ENCODE measurements around the gene FXYD5. TPM values are rescaled to one million over a fixed set of nuclear protein-coding genes. Genes with fewer than 3 reads are reported as not detected.

FXYD5 gene
- total and polyA plus RNA-seq, 4 donors: 71.7 to 179 (median 108) TPM

- 83 to 89% methylated on average over 6 of the region's 6 CpGs for WGBS, 2 donors
- peaks cover 3 to 21% of the 10 kb centered on the region in 2 donors for H3K36me3 ChIP-seq (ENCODE audit: control insufficient read depth in 1 of 2, insufficient read depth in 2 of 2, low read length in 1 of 2)
- DNase-seq (no peak), ATAC-seq (ENCODE audit: low FRiP score) (no peak)
- intact Hi-C loops (cut with DNase I): no loop called here
- no peaks in the 10 kb centered on the region for H3K4me1 ChIP-seq (ENCODE audit: control insufficient read depth in 1 of 2, insufficient read depth in 2 of 2, low read length in 2 of 2)
- peaks cover 18% of the 10 kb centered on the region for H3K9me3 ChIP-seq (ENCODE audit: control insufficient read depth, low read length)
- no peak overlapping the region for H3K4me3 ChIP-seq (ENCODE audit: low read length in 2 of 2)
- no peaks in the 10 kb centered on the region for H3K27me3 ChIP-seq (ENCODE audit: control insufficient read depth in 1 of 2, insufficient read depth in 2 of 2, low read length in 1 of 2)
- H3K27ac ChIP-seq (ENCODE audit: low read depth in 1 of 2, low read length in 2 of 2): no peak overlapping the region
Measured at GRCh38 chr19:35162471-35163326, 8.2 kb downstream of the FXYD5 start.

- 50 to 93% methylated on average over 2 of the region's 2 CpGs for WGBS, 2 donors
- Histone ChIP-seq H3K4me1 (ENCODE audit: control insufficient read depth in 1 of 2, insufficient read depth in 2 of 2, low read length in 2 of 2) (no peaks in the 10 kb centered on the region), H3K27ac (ENCODE audit: low read depth in 1 of 2, low read length in 2 of 2) (no peak overlapping the region), H3K27me3 (ENCODE audit: control insufficient read depth in 1 of 2, insufficient read depth in 2 of 2, low read length in 1 of 2) (no peaks in the 10 kb centered on the region), H3K36me3 (ENCODE audit: control insufficient read depth in 1 of 2, insufficient read depth in 2 of 2, low read length in 1 of 2) (peaks cover 3 to 20% of the 10 kb centered on the region in 2 donors), H3K9me3 (ENCODE audit: control insufficient read depth, low read length) (peaks cover 18% of the 10 kb centered on the region), H3K4me3 (ENCODE audit: low read length in 2 of 2) (no peak overlapping the region)
- ATAC-seq (ENCODE audit: low FRiP score) (no peak), DNase-seq (no peak)
- intact Hi-C loops (cut with DNase I): no loop called here
Measured at GRCh38 chr19:35164418-35164817, 9.9 kb downstream of the FXYD5 start.

GRCh38 chr19:35165200-35166058 is 10.9 kb downstream of the FXYD5 start:
- Histone ChIP-seq H3K4me1 (ENCODE audit: control insufficient read depth in 1 of 2, insufficient read depth in 2 of 2, low read length in 2 of 2) (no peaks in the 10 kb centered on the region), H3K36me3 (ENCODE audit: control insufficient read depth in 1 of 2, insufficient read depth in 2 of 2, low read length in 1 of 2) (peaks cover 3 to 20% of the 10 kb centered on the region in 2 donors), H3K9me3 (ENCODE audit: control insufficient read depth, low read length) (peaks cover 18% of the 10 kb centered on the region), H3K27me3 (ENCODE audit: control insufficient read depth in 1 of 2, insufficient read depth in 2 of 2, low read length in 1 of 2) (no peaks in the 10 kb centered on the region), H3K4me3 (ENCODE audit: low read length in 2 of 2) (no peak overlapping the region), H3K27ac (ENCODE audit: low read depth in 1 of 2, low read length in 2 of 2) (no peak overlapping the region)
- WGBS, 2 donors: 64 to 69% methylated on average over 5 of the region's 5 CpGs
- no peak for ATAC-seq (ENCODE audit: low FRiP score)
- intact Hi-C loops (cut with DNase I): no loop called here
- no peak for DNase-seq

DNA sequence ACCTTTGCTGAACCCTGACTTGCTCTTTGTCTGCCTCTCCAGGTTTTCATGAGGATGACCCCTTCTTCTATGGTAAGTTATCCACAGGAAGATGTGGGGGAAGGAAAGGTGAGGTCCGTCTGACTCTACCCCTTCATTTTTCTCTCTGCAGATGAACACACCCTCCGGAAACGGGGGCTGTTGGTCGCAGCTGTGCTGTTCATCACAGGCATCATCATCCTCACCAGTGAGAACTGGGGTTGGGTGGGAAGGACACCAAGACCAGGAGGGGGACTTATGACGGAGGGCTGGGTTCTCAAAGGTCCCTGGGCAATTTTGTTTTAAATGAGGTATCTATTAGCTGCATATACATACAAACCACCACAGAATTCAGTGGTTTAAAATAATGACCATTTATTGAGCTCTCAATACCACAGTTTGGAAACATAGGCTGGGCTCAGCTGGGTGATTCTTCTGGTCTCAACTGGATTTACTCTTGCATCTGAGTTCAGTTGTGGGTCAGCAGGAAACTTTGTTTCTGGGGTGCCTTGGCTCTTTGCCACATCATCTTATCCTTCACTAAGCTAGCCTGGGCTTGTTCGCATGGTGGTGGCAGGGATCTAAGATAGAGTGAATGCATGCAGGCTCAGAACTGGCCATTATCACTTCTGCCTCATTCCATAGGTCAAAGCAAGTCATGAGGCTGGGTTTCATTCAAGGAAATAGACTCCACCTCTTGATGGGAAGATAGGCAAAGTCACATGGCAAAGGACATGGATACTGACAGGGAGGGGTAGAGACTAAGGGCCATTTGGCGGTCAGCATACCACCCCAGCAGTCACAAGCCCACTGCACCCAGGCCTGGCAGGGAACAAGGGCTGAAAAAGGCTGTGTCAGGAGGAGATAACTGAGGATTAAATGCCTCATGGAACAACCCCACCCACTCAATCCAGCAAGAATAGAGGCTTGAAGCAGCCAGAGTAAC is 11.8 kb downstream of the FXYD5 start:
- H3K36me3 ChIP-seq (ENCODE audit: control insufficient read depth in 1 of 2, insufficient read depth in 2 of 2, low read length in 1 of 2): peaks cover 3 to 19% of the 10 kb centered on the region in 2 donors
- no peak overlapping the region for H3K27ac ChIP-seq (ENCODE audit: low read depth in 1 of 2, low read length in 2 of 2)
- intact Hi-C loops (cut with DNase I): no loop called here
- no peak overlapping the region for H3K4me3 ChIP-seq (ENCODE audit: low read length in 2 of 2)
- ATAC-seq (ENCODE audit: low FRiP score): no peak
- peaks cover 18% of the 10 kb centered on the region for H3K9me3 ChIP-seq (ENCODE audit: control insufficient read depth, low read length)
- 90 to 96% methylated on average over 7 of the region's 7 CpGs for WGBS, 2 donors
- no peaks in the 10 kb centered on the region for H3K4me1 ChIP-seq (ENCODE audit: control insufficient read depth in 1 of 2, insufficient read depth in 2 of 2, low read length in 2 of 2)
- no peaks in the 10 kb centered on the region for H3K27me3 ChIP-seq (ENCODE audit: control insufficient read depth in 1 of 2, insufficient read depth in 2 of 2, low read length in 1 of 2)
- DNase-seq: no peak

GRCh38 chr19:35167251-35168119 is 12.9 kb downstream of the FXYD5 start:
- intact Hi-C loops (cut with DNase I): no loop called here
- Histone ChIP-seq H3K9me3 (ENCODE audit: control insufficient read depth, low read length) (peaks cover 17% of the 10 kb centered on the region), H3K4me3 (ENCODE audit: low read length in 2 of 2) (no peak overlapping the region), H3K27me3 (ENCODE audit: control insufficient read depth in 1 of 2, insufficient read depth in 2 of 2, low read length in 1 of 2) (no peaks in the 10 kb centered on the region), H3K4me1 (ENCODE audit: control insufficient read depth in 1 of 2, insufficient read depth in 2 of 2, low read length in 2 of 2) (no peaks in the 10 kb centered on the region), H3K27ac (ENCODE audit: low read depth in 1 of 2, low read length in 2 of 2) (no peak overlapping the region), H3K36me3 (ENCODE audit: control insufficient read depth in 1 of 2, insufficient read depth in 2 of 2, low read length in 1 of 2) (peaks cover 3 to 18% of the 10 kb centered on the region in 2 donors)
- WGBS, 2 donors: 80 to 81% methylated on average over 5 of the region's 5 CpGs
- no peak for ATAC-seq (ENCODE audit: low FRiP score)
- DNase-seq: no peak

DNA sequence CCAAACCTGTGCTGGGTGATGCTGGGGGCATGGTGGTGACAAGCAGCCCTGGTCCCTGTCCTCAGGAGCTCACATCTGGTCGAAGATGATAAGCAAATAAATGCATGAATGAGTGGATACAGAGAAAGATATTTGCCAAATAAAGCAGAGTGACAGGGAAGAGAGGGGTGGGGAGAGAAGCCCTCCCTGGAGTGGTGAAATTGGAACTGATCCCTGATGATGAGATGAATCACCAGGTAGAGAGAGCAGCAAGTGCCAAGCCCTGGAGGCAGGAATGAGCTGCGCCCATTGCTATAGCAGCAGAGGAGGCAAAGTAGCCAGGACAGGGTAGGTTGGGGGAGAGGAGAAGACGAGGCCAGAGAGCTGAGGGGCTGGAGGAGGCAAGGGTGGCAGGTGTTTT is 13.7 kb downstream of the FXYD5 start:
- H3K9me3 ChIP-seq (ENCODE audit: control insufficient read depth, low read length): peaks cover 17% of the 10 kb centered on the region
- no peak for DNase-seq
- no peak overlapping the region for H3K4me3 ChIP-seq (ENCODE audit: low read length in 2 of 2)
- WGBS, 2 donors: 84 to 87% methylated on average over 3 of the region's 3 CpGs
- H3K27me3 ChIP-seq (ENCODE audit: control insufficient read depth in 1 of 2, insufficient read depth in 2 of 2, low read length in 1 of 2): no peaks in the 10 kb centered on the region
- H3K36me3 ChIP-seq (ENCODE audit: control insufficient read depth in 1 of 2, insufficient read depth in 2 of 2, low read length in 1 of 2): peaks cover 3 to 17% of the 10 kb centered on the region in 2 donors
- no peak overlapping the region for H3K27ac ChIP-seq (ENCODE audit: low read depth in 1 of 2, low read length in 2 of 2)
- ATAC-seq (ENCODE audit: low FRiP score): no peak
- intact Hi-C loops (cut with DNase I): no loop called here
- H3K4me1 ChIP-seq (ENCODE audit: control insufficient read depth in 1 of 2, insufficient read depth in 2 of 2, low read length in 2 of 2): no peaks in the 10 kb centered on the region

GRCh38 chr19:35169221-35169995 is 14.9 kb downstream of the FXYD5 start:
- no peak for DNase-seq
- Histone ChIP-seq H3K27me3 (ENCODE audit: control insufficient read depth in 1 of 2, insufficient read depth in 2 of 2, low read length in 1 of 2) (no peaks in the 10 kb centered on the region), H3K4me1 (ENCODE audit: control insufficient read depth in 1 of 2, insufficient read depth in 2 of 2, low read length in 2 of 2) (no peaks in the 10 kb centered on the region), H3K27ac (ENCODE audit: low read depth in 1 of 2, low read length in 2 of 2) (no peak overlapping the region), H3K4me3 (ENCODE audit: low read length in 2 of 2) (no peak overlapping the region), H3K9me3 (ENCODE audit: control insufficient read depth, low read length) (peaks cover 12% of the 10 kb centered on the region), H3K36me3 (ENCODE audit: control insufficient read depth in 1 of 2, insufficient read depth in 2 of 2, low read length in 1 of 2) (peaks cover 3 to 12% of the 10 kb centered on the region in 2 donors)
- intact Hi-C loops (cut with DNase I): no loop called here
- no peak for ATAC-seq (ENCODE audit: low FRiP score)
- WGBS, 2 donors: 78 to 82% methylated on average over 18 of the region's 18 CpGs

All from aorta (tissue), 5 donors.